H1 (cell line): ENCODE measurements around the gene UBE2K. TPM values are rescaled to one million over a fixed set of nuclear protein-coding genes. Genes with fewer than 3 reads are reported as not detected.

Source experiments
- POLR2A ChIP-seq, 2 experiments: IDR thresholded peaks; 1 replicate in 1 of 2; 2 replicates in 1 of 2; pipeline ENCODE4 v1.6.1; 2011; ENCODE audit warnings: low read depth in 2 of 2, low read length in 2 of 2, mild to moderate bottlenecking in 2 of 2; ENCODE audit errors: control extremely low read depth in 1 of 2
- polyA plus RNA-seq, 7 experiments: library from polyadenylated mRNA; depleted of rRNA in 3 of 7; stranded (reverse) in 5 of 7; unstranded in 2 of 7; fragments of >200 nt in 5 of 7; fragments of 200-250 nt in 2 of 7; gene quantifications; 1 replicate in 5 of 7; 2 replicates in 1 of 7; 4 replicates in 1 of 7; pipeline versions ENCODE4 v1.2.1 to v1.2.3, GENCODE V29; 2011 to 2013; ENCODE audit warnings: missing spikeins in 2 of 7, mixed read lengths in 2 of 7
- small RNA-seq: library from polyadenylated mRNA; stranded (forward); fragments of <200 nt; extraction: miRNeasy Mini kit (QIAGEN cat#:217004); gene quantifications from one replicate; pipeline ENCODE3, GENCODE V24; 2013; ENCODE audit not compliant: insufficient read depth
- total RNA-seq: library from RNA; stranded (reverse); fragmentation: NEBNext Ultra II Directional; extraction: Animal tissue kit (Norgen Biotek cat#: 25700); gene quantifications from 2 replicates; pipeline ENCODE4 v1.2.1, GENCODE V29; 2021
- TF ChIP-seq, protein P1 (sequence below): IDR thresholded peaks from 2 replicates; pipeline ENCODE4 v1.6.1; 2011; ENCODE audit warnings: low read depth, mild to moderate bottlenecking, low read length; ENCODE audit not compliant: insufficient read depth

Gene UBE2K
- total and polyA plus RNA-seq, 2 of the 8 experiments (the other 6 are each of a cell fraction or from before 2014, with no cell fraction given), result 53.6 to 174 TPM

- TF ChIP-seq, protein P1, sequence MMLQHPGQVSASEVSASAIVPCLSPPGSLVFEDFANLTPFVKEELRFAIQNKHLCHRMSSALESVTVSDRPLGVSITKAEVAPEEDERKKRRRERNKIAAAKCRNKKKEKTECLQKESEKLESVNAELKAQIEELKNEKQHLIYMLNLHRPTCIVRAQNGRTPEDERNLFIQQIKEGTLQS, result no peak
- TF ChIP-seq POLR2A (IDR thresholded peaks at IDR 0.05; ENCODE audit: control extremely low read depth in 1 of 2, low read depth in 2 of 2, low read length in 2 of 2), result no peak
Observed at GRCh38 chr4:39825741-39826231, 127.8 kb downstream of the UBE2K start (continued).

Small RNA genes lying within 50 kb of the gene (small RNA-seq; reads per million reads assigned to genes)
- gene RF00019 (not detected), gene RN7SL558P (not detected)

Other genes with a start within 250 kb of the UBE2K start
- gene RPL9, start 239.2 kb upstream of the UBE2K start, total RNA-seq, result 1,161 and 1,163 TPM in 2 replicates
- gene RPL9, start 239.2 kb upstream of the UBE2K start, polyA plus RNA-seq (2011; rRNA removed), result 427 and 1,184 TPM in 2 replicates
- gene LIAS, start 239.1 kb upstream of the UBE2K start, total RNA-seq, result 19.8 and 24.9 TPM in 2 replicates
- gene LIAS, start 239.1 kb upstream of the UBE2K start, polyA plus RNA-seq (2011; rRNA removed), result 7.5 and 10.5 TPM in 2 replicates
- 126 and 128 TPM in 2 replicates for gene UGDH, start 170.7 kb upstream of the UBE2K start, total RNA-seq
- 32.0 and 46.9 TPM in 2 replicates for gene UGDH, start 170.7 kb upstream of the UBE2K start, polyA plus RNA-seq (2011; rRNA removed)
- gene SMIM14, start 59.3 kb upstream of the UBE2K start, total RNA-seq, result 26.6 and 29.1 TPM in 2 replicates
- 22.6 and 31.0 TPM in 2 replicates for gene SMIM14, start 59.3 kb upstream of the UBE2K start, polyA plus RNA-seq (2011; rRNA removed)